HEK293 (cell line): Measurements from ENCODE around the gene SAFB.

Experiments used
- CTCF ChIA-PET: fragments of 350-600 bp; formaldehyde crosslinking; extraction: SDS; loops from one replicate; lab custom pipeline; 2021; ENCODE audit warnings: antibody characterized with exemption; lab: Yijun Ruan, JAX
- POLR2A ChIA-PET: fragments of 300-600 bp; formaldehyde crosslinking; extraction: SDS; loops from one replicate; lab custom pipeline; 2020; ENCODE audit warnings: antibody characterized with exemption, inconsistent platforms; lab: Yijun Ruan, JAX
- H3K27ac ChIP-seq: fragments of 200-500 bp; sonication (Bioruptor generic); 2 replicates; pipeline ENCODE4 v1.5.1; 2014; ENCODE audit warnings: low read depth, low read length, control low read depth, inconsistent platforms; ENCODE audit errors: extremely low read depth
- H3K36me3 ChIP-seq, 2 experiments: fragments of 200-500 bp in 1 of 2; sonication (Bioruptor generic) in 1 of 2; 1 replicate in 1 of 2; 2 replicates in 1 of 2; pipeline ENCODE4 v1.5.1; 2014 to 2017; ENCODE audit warnings: inconsistent platforms in 2 of 2, low read length in 2 of 2; ENCODE audit not compliant: control insufficient read depth in 2 of 2, insufficient read depth in 1 of 2
- H3K4me1 ChIP-seq: fragments of 200-500 bp; sonication (Bioruptor generic); 2 replicates; pipeline ENCODE4 v1.5.1; 2014; ENCODE audit warnings: mild to moderate bottlenecking, low read length, inconsistent platforms; ENCODE audit not compliant: control insufficient read depth, insufficient read depth
- H3K4me3 ChIP-seq: 2 replicates; pipeline ENCODE4 v1.5.1; 2011; ENCODE audit warnings: low read depth, mild to moderate bottlenecking, control low read depth, low read length, moderate library complexity
- H3K9me3 ChIP-seq: fragments of 200-500 bp; sonication (Bioruptor generic); 2 replicates; pipeline ENCODE4 v1.5.1; 2014; ENCODE audit warnings: low read depth, low read length, inconsistent platforms; ENCODE audit not compliant: control insufficient read depth, insufficient read depth
- BCL6B ChIP-seq: fragments of 450-650 bp; formaldehyde crosslinking; IDR thresholded peaks from 2 replicates; pipeline ENCODE4 v1.5.1; 2017; ENCODE audit warnings: missing biosample characterization, missing genetic modification characterization
- GLI4 ChIP-seq: fragments of 450-650 bp; formaldehyde crosslinking; IDR thresholded peaks from 2 replicates; pipeline ENCODE4 v1.5.1; 2016; ENCODE audit warnings: missing biosample characterization, missing genetic modification characterization
- KLF10 ChIP-seq: fragments of 450-650 bp; IDR thresholded peaks from 2 replicates; pipeline ENCODE4 v1.5.1; 2018; ENCODE audit warnings: missing biosample characterization, mild to moderate bottlenecking, missing genetic modification characterization
- MZF1 ChIP-seq: fragments of 450-650 bp; formaldehyde crosslinking; IDR thresholded peaks from 2 replicates; pipeline ENCODE4 v1.5.1; 2017; ENCODE audit warnings: missing biosample characterization, missing genetic modification characterization, borderline replicate concordance
- SCRT2 ChIP-seq: fragments of 450-650 bp; formaldehyde crosslinking; IDR thresholded peaks from 2 replicates; pipeline ENCODE4 v1.5.1; 2016; ENCODE audit warnings: missing biosample characterization, missing genetic modification characterization
- TRIM28 ChIP-seq: IDR thresholded peaks from 2 replicates; pipeline ENCODE4 v1.6.1; 2011; ENCODE audit warnings: low read length, control low read depth, borderline replicate concordance
- ZBTB48 ChIP-seq: fragments of 450-650 bp; formaldehyde crosslinking; IDR thresholded peaks from 2 replicates; pipeline ENCODE4 v1.5.1; 2016; ENCODE audit warnings: missing biosample characterization, missing genetic modification characterization
- ZFHX2 ChIP-seq: fragments of 450-650 bp; formaldehyde crosslinking; conservative IDR thresholded peaks from 2 replicates; pipeline ENCODE4 v1.5.1; 2016; ENCODE audit warnings: missing biosample characterization, missing genetic modification characterization
- ZNF169 ChIP-seq: fragments of 450-650 bp; formaldehyde crosslinking; IDR thresholded peaks from 2 replicates; pipeline ENCODE4 v1.5.1; 2016; ENCODE audit warnings: missing biosample characterization, missing genetic modification characterization
- ZNF221 ChIP-seq: fragments of 450-650 bp; formaldehyde crosslinking; IDR thresholded peaks from 2 replicates; pipeline ENCODE4 v1.5.1; 2017; ENCODE audit warnings: missing biosample characterization, missing genetic modification characterization, borderline replicate concordance
- ZNF239 ChIP-seq: fragments of 450-650 bp; formaldehyde crosslinking; IDR thresholded peaks from 2 replicates; pipeline ENCODE4 v1.5.1; 2016; ENCODE audit warnings: missing biosample characterization, missing genetic modification characterization
- ZNF248 ChIP-seq: fragments of 450-650 bp; formaldehyde crosslinking; IDR thresholded peaks from 2 replicates; pipeline ENCODE4 v1.5.1; 2017; ENCODE audit warnings: missing biosample characterization, missing genetic modification characterization
- ZNF292 ChIP-seq: fragments of 450-650 bp; formaldehyde crosslinking; IDR thresholded peaks from 2 replicates; pipeline ENCODE4 v1.5.1; 2016; ENCODE audit warnings: low read depth, missing biosample characterization, missing genetic modification characterization, borderline replicate concordance
- ZNF341 ChIP-seq: fragments of 450-650 bp; formaldehyde crosslinking; IDR thresholded peaks from 2 replicates; pipeline ENCODE4; 2016; ENCODE audit warnings: low read depth, missing biosample characterization, missing genetic modification characterization
- ZNF416 ChIP-seq: fragments of 450-650 bp; formaldehyde crosslinking; IDR thresholded peaks from 2 replicates; pipeline ENCODE4 v1.5.1; 2016; ENCODE audit warnings: missing biosample characterization, missing genetic modification characterization
- ZNF423 ChIP-seq: fragments of 450-650 bp; formaldehyde crosslinking; IDR thresholded peaks from 2 replicates; pipeline ENCODE4 v1.5.1; 2016; ENCODE audit warnings: missing biosample characterization, missing genetic modification characterization
- ZNF529 ChIP-seq: fragments of 450-650 bp; formaldehyde crosslinking; IDR thresholded peaks from 2 replicates; pipeline ENCODE4 v1.5.1; 2017; ENCODE audit warnings: missing genetic modification characterization, missing biosample characterization; ENCODE audit not compliant: insufficient replicate concordance
- ZNF571 ChIP-seq: fragments of 450-650 bp; formaldehyde crosslinking; IDR thresholded peaks from 2 replicates; pipeline ENCODE4 v1.5.0; 2017; ENCODE audit warnings: missing biosample characterization, missing genetic modification characterization
- ZNF600 ChIP-seq: fragments of 450-650 bp; formaldehyde crosslinking; IDR thresholded peaks from 2 replicates; pipeline ENCODE4 v1.5.1; 2016; ENCODE audit warnings: missing biosample characterization, missing genetic modification characterization
- ZNF621 ChIP-seq: fragments of 450-650 bp; formaldehyde crosslinking; IDR thresholded peaks from 2 replicates; pipeline ENCODE4 v1.5.1; 2017; ENCODE audit warnings: missing biosample characterization, missing genetic modification characterization
- ZNF623 ChIP-seq: fragments of 450-650 bp; formaldehyde crosslinking; IDR thresholded peaks from 2 replicates; pipeline ENCODE4 v1.5.1; 2016; ENCODE audit warnings: missing biosample characterization, missing genetic modification characterization
- ZNF660 ChIP-seq: fragments of 450-650 bp; IDR thresholded peaks from 2 replicates; pipeline ENCODE4 v1.5.1; 2018; ENCODE audit warnings: missing biosample characterization, mild to moderate bottlenecking, missing genetic modification characterization
- ZNF677 ChIP-seq: fragments of 450-650 bp; IDR thresholded peaks from 2 replicates; pipeline ENCODE4 v1.5.0; 2018; ENCODE audit warnings: missing biosample characterization, mild to moderate bottlenecking, missing genetic modification characterization, moderate library complexity
- ZNF776 ChIP-seq: fragments of 450-650 bp; formaldehyde crosslinking; IDR thresholded peaks from 2 replicates; pipeline ENCODE4 v1.5.0; 2017; ENCODE audit warnings: missing biosample characterization, missing genetic modification characterization, borderline replicate concordance
- ZNF830 ChIP-seq: fragments of 450-650 bp; IDR thresholded peaks from 2 replicates; pipeline ENCODE4 v1.5.0; 2018; ENCODE audit warnings: missing biosample characterization, missing genetic modification characterization, low read depth, mild to moderate bottlenecking, moderate library complexity
- ZSCAN23 ChIP-seq: fragments of 450-650 bp; formaldehyde crosslinking; IDR thresholded peaks from 2 replicates; pipeline ENCODE4 v1.5.1; 2016; ENCODE audit warnings: missing biosample characterization, missing genetic modification characterization

The SAFB gene

DNA sequence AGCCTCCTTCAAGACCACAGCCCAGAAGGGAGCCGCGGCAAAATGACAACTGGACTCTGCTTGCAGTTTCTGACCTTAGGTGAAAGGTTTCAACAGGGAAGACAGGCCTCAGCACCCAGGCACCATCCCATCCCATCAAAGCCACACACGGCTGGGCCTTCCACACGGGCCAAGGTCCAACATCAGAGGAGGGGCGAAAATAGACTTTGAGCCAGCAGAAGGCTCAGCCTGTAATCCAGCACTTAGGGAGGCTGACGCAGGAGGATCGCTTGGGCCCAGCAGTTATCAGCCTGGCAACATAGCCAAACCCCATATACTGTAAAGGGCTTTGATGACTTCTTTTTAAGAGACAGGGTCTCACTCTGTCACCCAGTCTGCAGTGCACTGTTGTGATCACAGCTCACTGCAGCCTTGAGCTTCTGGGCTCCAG is 28.3 kb upstream of the SAFB start:
- POLR2A ChIA-PET: no interaction called here
- Histone ChIP-seq H3K36me3 (peaks cover 30 to 98% of the 10 kb centered on the region in 2 experiments), H3K9me3 (no peaks in the 10 kb centered on the region), H3K4me3 (no peak overlapping the region), H3K27ac (no peak overlapping the region), H3K4me1 (no peaks in the 10 kb centered on the region)
- CTCF ChIA-PET: interaction anchor here (1.2 kb wide), 1 partner anchor 59 kb away, joined by 3 read pairs; no protein-coding TSS in a partner anchor
- TF ChIP-seq ZNF292 (tag by site-specific recombination) (no peak), ZNF621 (no peak), ZNF571 (tag by site-specific recombination) (no peak)

- ChIA-PET CTCF (interaction anchor here (0.6 to 1.2 kb wide), 2 partner anchors 60 to 92 kb away, joined by 3 read pairs; no protein-coding TSS in a partner anchor), POLR2A (no interaction called here)
- H3K9me3 ChIP-seq: no peaks in the 10 kb centered on the region
- H3K36me3 ChIP-seq: peaks cover 34 to 98% of the 10 kb centered on the region in 2 experiments
- no peak overlapping the region for H3K4me3 ChIP-seq
- no peaks in the 10 kb centered on the region for H3K4me1 ChIP-seq
- TF ChIP-seq TRIM28: no peak
- no peak for TF ChIP-seq ZNF423 (tag by site-specific recombination)
- TF ChIP-seq ZNF221 (tag by site-specific recombination): no peak
- TF ChIP-seq KLF10 (tag by site-specific recombination): no peak
- no peak for TF ChIP-seq ZNF248
- no peak for TF ChIP-seq ZNF600 (tag by site-specific recombination)
- TF ChIP-seq GLI4 (tag by site-specific recombination): no peak
- TF ChIP-seq ZSCAN23 (tag by site-specific recombination): no peak
- no peak for TF ChIP-seq ZNF341
- no peak for TF ChIP-seq ZNF529 (tag by site-specific recombination)
- no peak for TF ChIP-seq SCRT2 (tag by site-specific recombination)
- TF ChIP-seq ZFHX2 (tag by site-specific recombination): no peak
- TF ChIP-seq ZNF169 (tag by site-specific recombination): no peak
- TF ChIP-seq ZNF830 (tag by site-specific recombination): no peak
- H3K27ac ChIP-seq: no peak overlapping the region
Observed at GRCh38 chr19:5595129-5595528, 27.8 kb upstream of the SAFB start.

DNA sequence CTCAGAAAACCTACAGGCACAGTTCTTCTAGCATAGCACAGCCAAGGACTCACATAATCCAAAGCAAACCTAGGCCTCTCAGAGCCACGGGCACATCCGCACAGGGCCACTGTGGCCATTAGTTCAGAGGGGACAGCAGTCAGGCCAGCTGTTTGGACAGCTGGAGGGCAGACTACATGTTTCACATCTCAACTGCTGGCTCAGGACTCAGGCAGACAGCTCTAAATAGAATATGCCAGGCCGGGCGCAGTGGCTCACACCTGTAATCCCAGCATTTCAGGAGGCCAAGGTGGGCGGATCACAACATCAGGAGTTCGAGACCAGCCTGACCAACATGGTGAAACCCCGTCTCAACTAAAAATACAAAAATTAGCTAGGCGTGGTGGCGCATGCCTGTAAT is 27.1 kb upstream of the SAFB start:
- Histone ChIP-seq H3K36me3 (peaks cover 39 to 98% of the 10 kb centered on the region in 2 experiments), H3K9me3 (no peaks in the 10 kb centered on the region), H3K27ac (no peak overlapping the region), H3K4me3 (no peak overlapping the region), H3K4me1 (no peaks in the 10 kb centered on the region)
- ChIA-PET CTCF (no interaction called here), POLR2A (no interaction called here)
- no peak for TF ChIP-seq ZNF776 (tag by site-specific recombination)
- no peak for TF ChIP-seq MZF1
- no peak for TF ChIP-seq ZNF416
- no peak for TF ChIP-seq ZBTB48 (tag by site-specific recombination)
- no peak for TF ChIP-seq BCL6B
- TF ChIP-seq ZNF677 (tag by site-specific recombination): no peak
- TF ChIP-seq ZNF239 (tag by site-specific recombination): no peak
- TF ChIP-seq ZNF623 (tag by site-specific recombination): no peak
- TF ChIP-seq ZNF660 (tag by site-specific recombination): no peak
- TF ChIP-seq ZFHX2 (tag by site-specific recombination): no peak
